ENCODE measurements around the gene SMIM38. TPM values are rescaled to one million over a fixed set of nuclear protein-coding genes. Genes with fewer than 3 reads are reported as not detected.

Gene SMIM38
- total RNA-seq, 6 experiments from 2014 or later: not detected

GRCh38 chr11:69164824-69165223, 9.1 kb downstream of the SMIM38 start:
- Mint-ChIP-seq H3K36me3 (ENCODE audit: low read depth) (peaks cover 13% of the 10 kb centered on the region), H3K4me3 (no peak overlapping the region), H3K4me1 (ENCODE audit: low read depth) (peaks cover 15% of the 10 kb centered on the region), H3K27ac (no peak overlapping the region), H3K9me3 (peaks cover 6% of the 10 kb centered on the region), H3K27me3 (ENCODE audit: insufficient read depth) (peaks cover 2% of the 10 kb centered on the region)
- DNase-seq: no peak
- TF ChIP-seq CTCF (IDR thresholded peaks at IDR 0.05): no peak

GRCh38 chr11:69165775-69166174, 10.0 kb downstream of the SMIM38 start:
- peaks cover 6% of the 10 kb centered on the region for H3K9me3 Mint-ChIP-seq
- peaks cover 2% of the 10 kb centered on the region for H3K27me3 Mint-ChIP-seq (ENCODE audit: insufficient read depth)
- no peak for DNase-seq
- H3K4me1 Mint-ChIP-seq (ENCODE audit: low read depth): peaks cover 15% of the 10 kb centered on the region
- H3K27ac Mint-ChIP-seq: no peak overlapping the region
- no peak overlapping the region for H3K4me3 Mint-ChIP-seq
- H3K36me3 Mint-ChIP-seq (ENCODE audit: low read depth): peaks cover 13% of the 10 kb centered on the region
- no peak for TF ChIP-seq CTCF (IDR thresholded peaks at IDR 0.05)

GRCh38 chr11:69166218-69167115, 10.7 kb downstream of the SMIM38 start:
- H3K27me3 Mint-ChIP-seq (ENCODE audit: insufficient read depth): peaks cover 2% of the 10 kb centered on the region
- peaks cover 13% of the 10 kb centered on the region for H3K36me3 Mint-ChIP-seq (ENCODE audit: low read depth)
- H3K9me3 Mint-ChIP-seq: peaks cover 6% of the 10 kb centered on the region
- peaks cover 15% of the 10 kb centered on the region for H3K4me1 Mint-ChIP-seq (ENCODE audit: low read depth)
- TF ChIP-seq CTCF (IDR thresholded peaks at IDR 0.05): peak; percentile 64
- H3K4me3 Mint-ChIP-seq: peak overlapping the region; percentile 76
- H3K27ac Mint-ChIP-seq: peak overlapping the region; percentile 58; the same call in 1 of the 2 replicates
- DNase-seq: peak; percentile 74

GRCh38 chr11:69167130-69167915, 11.6 kb downstream of the SMIM38 start:
- Mint-ChIP-seq H3K9me3 (peaks cover 6% of the 10 kb centered on the region), H3K4me1 (ENCODE audit: low read depth) (peaks cover 15% of the 10 kb centered on the region), H3K36me3 (ENCODE audit: low read depth) (peaks cover 13% of the 10 kb centered on the region), H3K27me3 (ENCODE audit: insufficient read depth) (peaks cover 2% of the 10 kb centered on the region), H3K27ac (peak overlapping the region; percentile 58), H3K4me3 (0 out of 2 replicates have a peak overlapping the region, but pooled peaks have one; percentile 76)
- no peak for TF ChIP-seq CTCF (IDR thresholded peaks at IDR 0.05)
- DNase-seq: no peak

- Mint-ChIP-seq H3K27me3 (ENCODE audit: insufficient read depth) (peaks cover 2% of the 10 kb centered on the region), H3K36me3 (ENCODE audit: low read depth) (peaks cover 9% of the 10 kb centered on the region), H3K4me3 (no peak overlapping the region), H3K27ac (peak overlapping the region; percentile 16; the same call in 1 of the 2 replicates), H3K9me3 (peaks cover 6% of the 10 kb centered on the region), H3K4me1 (ENCODE audit: low read depth) (peaks cover 15% of the 10 kb centered on the region)
- no peak for TF ChIP-seq CTCF (IDR thresholded peaks at IDR 0.05)
- DNase-seq: no peak
Observed at GRCh38 chr11:69167916-69168691, 12.4 kb downstream of the SMIM38 start.

Measured in HFFc6 (cell line).